Fibroblast of villous mesenchyme (primary cell): ENCODE results near the gene RAD21L1. TPM values are rescaled to one million over a fixed set of nuclear protein-coding genes. Genes with fewer than 3 reads are reported as not detected.

Experiments used
- DNase-seq: peaks from one replicate; pipeline ENCODE4 v3.0.0-alpha.2; 2010; ENCODE audit warnings: low read depth
- H3K4me3 ChIP-seq: 2 replicates; pipeline ENCODE4 v1.5.1; 2011; ENCODE audit warnings: low read depth, mild to moderate bottlenecking, low read length
- CTCF ChIP-seq: IDR thresholded peaks from 2 replicates; pipeline ENCODE4 v1.5.1; 2012; ENCODE audit warnings: low read depth, mild to moderate bottlenecking, low read length; ENCODE audit not compliant: insufficient read depth
- total RNA-seq: library from RNA; depleted of rRNA; stranded (reverse); fragments of >200 nt; gene quantifications from 2 replicates; pipeline ENCODE4 v1.2.3, GENCODE V29; 2012

The RAD21L1 gene
- total RNA-seq, 1 donor: not detected

DNA sequence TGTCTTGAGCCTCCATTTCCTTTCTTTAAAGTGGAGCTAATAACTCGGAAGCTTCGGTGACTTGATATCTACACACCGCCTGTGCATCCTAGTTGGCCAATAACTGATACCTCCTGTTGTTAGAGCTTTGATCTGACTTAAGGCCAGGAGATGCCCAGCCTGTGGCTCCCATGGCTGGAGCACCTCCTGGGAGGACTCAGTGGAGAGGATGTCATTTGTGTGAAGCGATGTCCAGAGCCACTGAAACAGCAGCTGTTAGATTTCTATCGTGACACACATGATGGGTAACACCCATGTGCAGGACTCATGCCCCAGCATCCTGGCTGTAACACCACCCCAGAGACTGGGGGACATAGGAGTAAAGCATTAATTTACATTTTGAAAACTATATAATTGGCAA, 72.3 kb downstream of the RAD21L1 start:
- DNase-seq: no peak
- H3K4me3 ChIP-seq: no peak overlapping the region
- TF ChIP-seq CTCF: no peak

- no peak overlapping the region for H3K4me3 ChIP-seq
- DNase-seq: no peak
- TF ChIP-seq CTCF: no peak
Observed at GRCh38 chr20:1298888-1299511, 73.2 kb downstream of the RAD21L1 start.

GRCh38 chr20:1299522-1299921, 73.7 kb downstream of the RAD21L1 start:
- no peak overlapping the region for H3K4me3 ChIP-seq
- no peak for DNase-seq

DNA sequence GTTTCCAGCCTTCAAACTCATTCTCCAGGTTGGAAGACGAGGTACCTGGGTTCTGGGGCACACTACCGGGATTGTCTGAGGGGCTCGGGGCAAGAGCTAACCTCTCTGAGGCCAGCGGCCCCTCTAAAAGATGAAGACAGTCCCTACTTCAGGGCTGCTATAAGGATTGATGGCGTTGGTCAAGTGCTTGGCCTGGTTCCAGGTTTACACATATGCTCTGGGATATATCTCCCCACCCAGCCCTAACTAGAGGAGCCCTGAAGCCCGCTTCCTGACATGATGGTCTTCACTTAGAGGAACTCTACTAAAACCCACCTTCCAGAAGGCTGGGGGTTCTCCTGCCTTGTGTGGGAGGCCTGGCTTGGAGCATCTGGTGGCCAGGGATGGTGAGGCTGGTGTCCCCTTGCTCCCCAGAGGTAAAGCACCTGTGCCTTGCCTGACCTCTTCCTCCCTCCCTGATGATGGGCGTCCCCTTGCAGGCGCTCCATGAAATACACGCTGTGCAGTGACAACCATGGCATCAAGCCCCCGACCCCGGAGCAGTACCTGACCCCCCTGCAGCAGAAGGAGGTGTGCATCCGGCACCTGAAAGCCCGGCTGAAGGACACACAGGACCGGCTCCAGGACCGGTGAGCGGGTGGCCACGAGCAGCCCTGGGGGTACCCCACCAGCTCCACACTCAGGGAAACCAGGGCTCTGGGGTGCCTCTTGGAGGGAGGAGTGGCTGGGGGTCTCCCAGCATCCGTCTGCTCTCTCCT, 74.4 kb downstream of the RAD21L1 start:
- TF ChIP-seq CTCF: no peak
- DNase-seq: no peak
- no peak overlapping the region for H3K4me3 ChIP-seq

More at GRCh38 chr20:1299522-1299921, 73.7 kb downstream of the RAD21L1 start:
- TF ChIP-seq CTCF: peak; percentile 23

DNA sequence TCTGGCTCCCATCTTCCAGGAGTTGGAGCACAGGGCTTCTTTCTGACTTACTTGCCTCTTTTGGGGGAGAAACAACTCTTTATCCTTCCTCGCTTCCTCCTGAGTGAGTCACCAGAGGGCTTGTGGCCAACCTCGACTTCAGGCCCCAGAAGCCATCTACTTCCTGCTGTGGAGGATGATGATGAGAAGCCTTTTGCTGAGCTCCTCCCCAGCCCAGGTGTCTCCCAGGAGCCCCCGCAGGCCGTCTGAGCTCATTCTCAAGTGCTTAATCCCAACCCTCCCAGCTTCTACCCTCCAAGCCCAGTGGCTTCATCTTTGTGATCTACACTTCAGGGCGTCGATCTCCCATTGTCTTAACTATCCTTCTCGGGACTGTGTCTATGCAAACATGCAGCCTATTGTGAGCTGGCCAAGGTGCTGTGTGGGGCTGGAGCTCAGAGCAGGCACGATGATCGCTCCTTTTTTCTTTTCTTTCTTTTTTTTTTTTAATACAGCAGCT, 75.2 kb downstream of the RAD21L1 start:
- peak; percentile 48 for DNase-seq
- no peak overlapping the region for H3K4me3 ChIP-seq
- TF ChIP-seq CTCF: no peak

- no peak overlapping the region for H3K4me3 ChIP-seq
- DNase-seq: no peak
- TF ChIP-seq CTCF: no peak
Observed at GRCh38 chr20:1302685-1303541, 77.1 kb downstream of the RAD21L1 start.
